Lung (tissue), 12 donors: ENCODE results near the gene PCSK5. TPM values are rescaled to one million over a fixed set of nuclear protein-coding genes. Genes with fewer than 3 reads are reported as not detected.
A peak's percentile ranks its signal among the peaks of the same experiment; 100 is the strongest.

Source experiments
- ATAC-seq: fragments of 200-7000 bp; cut with Tn5 transposase; one replicate; pipeline ENCODE4 v1.9.1; 2020; ENCODE audit warnings: moderate number of reproducible peaks; ENCODE audit not compliant: insufficient read depth, low FRiP score
- DNase-seq, 3 donors: peaks; one replicate each; pipeline ENCODE4 v3.0.0-alpha.2; 2013 to 2017
- H3K27ac ChIP-seq, 2 donors: one replicate each; pipeline ENCODE4 v1.5.1; 2013; ENCODE audit warnings: mild to moderate bottlenecking in 2 of 2, moderate library complexity in 2 of 2, control low read depth in 1 of 2, inconsistent platforms in 1 of 2, low read depth in 1 of 2, low read length in 1 of 2
- H3K27me3 ChIP-seq, 3 donors: one replicate each; pipeline ENCODE4 v1.5.1; 2013; ENCODE audit warnings: low read length in 2 of 3; ENCODE audit not compliant: control insufficient read depth in 3 of 3, insufficient read depth in 3 of 3
- H3K36me3 ChIP-seq, 4 donors: one replicate each; pipeline ENCODE4 v1.5.1; 2013; ENCODE audit warnings: low read length in 4 of 4, mild to moderate bottlenecking in 1 of 4, moderate library complexity in 1 of 4; ENCODE audit not compliant: control insufficient read depth in 4 of 4, insufficient read depth in 4 of 4
- H3K4me1 ChIP-seq, 5 donors: one replicate each; pipeline ENCODE4 v1.5.1; 2013; ENCODE audit warnings: low read length in 5 of 5, mild to moderate bottlenecking in 2 of 5, moderate library complexity in 1 of 5; ENCODE audit not compliant: control insufficient read depth in 5 of 5, insufficient read depth in 5 of 5
- H3K4me3 ChIP-seq: one replicate; pipeline ENCODE4 v1.5.1; 2013; ENCODE audit warnings: mild to moderate bottlenecking, control low read depth, moderate library complexity
- H3K9ac ChIP-seq, 2 donors: one replicate each; pipeline ENCODE4 v1.5.1; 2013; ENCODE audit warnings: low read length in 2 of 2, control low read depth in 1 of 2; ENCODE audit not compliant: insufficient read depth in 1 of 2
- H3K9me3 ChIP-seq, 4 donors: one replicate each; pipeline ENCODE4 v1.5.1; 2013; ENCODE audit warnings: low read length in 3 of 4, mild to moderate bottlenecking in 1 of 4, moderate library complexity in 1 of 4; ENCODE audit not compliant: control insufficient read depth in 4 of 4, insufficient read depth in 3 of 4
- WGBS, 2 donors: extraction: QIAGEN DNeasy Blood & Tissue Kit; methylation state at CpG; one replicate each; pipeline ENCODE4 v1.1.7; 2013; 5-methylcytosine and 5-hydroxymethylcytosine counted together
- polyA plus RNA-seq, 2 donors: library from polyadenylated mRNA; stranded (reverse); fragments of 200-250 nt; gene quantifications; one replicate each; pipeline ENCODE4 v1.2.1, GENCODE V29; 2013
- total RNA-seq, 2 donors: library from RNA; depleted of rRNA in 1 of 2; stranded (reverse); fragments of >200 nt in 1 of 2; gene quantifications; one replicate each; pipeline ENCODE4 v1.2.1, GENCODE V29; 2014 to 2021
- TF ChIP-seq, protein P1 (sequence below): IDR thresholded peaks from 2 replicates; pipeline ENCODE4 v1.5.1; 2012; ENCODE audit warnings: mild to moderate bottlenecking; ENCODE audit errors: control extremely low read depth, extremely low read depth
- donor health status: control.
- donor health status: control.
- donor health status: Bipolar disorder and iron deficiency.
- donor health status: healthy.
- donor health status: DM: yes; HTN: yes; CAD: no.

The PCSK5 gene
- total and polyA plus RNA-seq, 4 donors: 1.9 to 28.2 (median 13.6) TPM

DNA sequence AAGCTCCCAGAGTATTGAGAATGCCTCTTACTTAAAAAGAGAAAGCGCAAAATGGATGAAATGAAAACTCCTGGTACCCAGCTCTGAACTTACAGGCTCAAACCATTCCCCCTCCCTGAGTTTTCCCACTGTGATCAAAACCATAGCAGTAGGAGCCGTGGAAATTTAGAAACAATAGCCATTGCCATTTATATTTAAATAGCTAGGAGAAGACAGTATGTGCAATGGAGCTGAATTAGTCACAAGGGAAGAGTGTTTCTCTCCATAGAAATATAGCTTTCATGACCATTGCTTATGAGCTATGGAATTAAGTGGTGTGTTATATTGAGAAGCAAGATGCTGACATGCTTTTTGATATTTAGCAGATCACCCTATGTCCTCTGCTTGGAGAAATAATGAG is 84.6 kb downstream of the PCSK5 start:
- peak in 1 of 3 donors; percentile 20 for DNase-seq
- H3K4me3 ChIP-seq: no peak overlapping the region
- TF ChIP-seq, protein P1, sequence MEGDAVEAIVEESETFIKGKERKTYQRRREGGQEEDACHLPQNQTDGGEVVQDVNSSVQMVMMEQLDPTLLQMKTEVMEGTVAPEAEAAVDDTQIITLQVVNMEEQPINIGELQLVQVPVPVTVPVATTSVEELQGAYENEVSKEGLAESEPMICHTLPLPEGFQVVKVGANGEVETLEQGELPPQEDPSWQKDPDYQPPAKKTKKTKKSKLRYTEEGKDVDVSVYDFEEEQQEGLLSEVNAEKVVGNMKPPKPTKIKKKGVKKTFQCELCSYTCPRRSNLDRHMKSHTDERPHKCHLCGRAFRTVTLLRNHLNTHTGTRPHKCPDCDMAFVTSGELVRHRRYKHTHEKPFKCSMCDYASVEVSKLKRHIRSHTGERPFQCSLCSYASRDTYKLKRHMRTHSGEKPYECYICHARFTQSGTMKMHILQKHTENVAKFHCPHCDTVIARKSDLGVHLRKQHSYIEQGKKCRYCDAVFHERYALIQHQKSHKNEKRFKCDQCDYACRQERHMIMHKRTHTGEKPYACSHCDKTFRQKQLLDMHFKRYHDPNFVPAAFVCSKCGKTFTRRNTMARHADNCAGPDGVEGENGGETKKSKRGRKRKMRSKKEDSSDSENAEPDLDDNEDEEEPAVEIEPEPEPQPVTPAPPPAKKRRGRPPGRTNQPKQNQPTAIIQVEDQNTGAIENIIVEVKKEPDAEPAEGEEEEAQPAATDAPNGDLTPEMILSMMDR: no peak
- H3K36me3 ChIP-seq: no peaks in the 10 kb centered on the region
- 93 to 97% methylated on average over 2 of the region's 2 CpGs for WGBS, 2 donors
- no peak overlapping the region for H3K9ac ChIP-seq
- peaks cover 0 to 18% (median 4%) of the 10 kb centered on the region in 5 donors for H3K4me1 ChIP-seq
- H3K9me3 ChIP-seq: peaks cover 0 to 2% (median 0%) of the 10 kb centered on the region in 4 donors
- no peak for ATAC-seq
- H3K27ac ChIP-seq: no peak overlapping the region
- H3K27me3 ChIP-seq: no peaks in the 10 kb centered on the region

DNA sequence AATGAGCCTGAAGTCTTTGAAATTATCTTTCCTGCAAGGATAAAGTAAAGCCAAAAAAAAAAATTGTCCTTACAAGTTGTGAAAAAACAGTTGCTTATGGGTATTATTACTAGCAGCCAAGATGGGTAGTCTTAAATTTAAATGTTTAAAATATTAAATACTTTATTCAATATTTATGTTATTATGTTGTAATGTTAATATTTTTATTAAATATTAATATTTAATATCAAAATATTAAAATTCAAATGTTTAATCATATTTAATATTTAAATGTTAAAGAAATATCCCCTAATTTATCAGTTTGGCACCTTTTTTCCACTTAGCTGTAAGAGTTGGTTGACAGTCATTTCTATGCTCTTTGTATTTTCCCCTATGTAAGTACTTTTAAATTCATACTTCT is 86.1 kb downstream of the PCSK5 start:
- peaks cover 0 to 2% (median 0%) of the 10 kb centered on the region in 4 donors for H3K9me3 ChIP-seq
- DNase-seq (no peak), ATAC-seq (no peak)
- no peak overlapping the region for H3K9ac ChIP-seq
- H3K4me3 ChIP-seq: no peak overlapping the region
- no peaks in the 10 kb centered on the region for H3K36me3 ChIP-seq
- H3K27me3 ChIP-seq: no peaks in the 10 kb centered on the region
- H3K4me1 ChIP-seq: peaks cover 0 to 18% (median 4%) of the 10 kb centered on the region in 5 donors
- no peak overlapping the region for H3K27ac ChIP-seq
- TF ChIP-seq, protein P1: no peak

DNA sequence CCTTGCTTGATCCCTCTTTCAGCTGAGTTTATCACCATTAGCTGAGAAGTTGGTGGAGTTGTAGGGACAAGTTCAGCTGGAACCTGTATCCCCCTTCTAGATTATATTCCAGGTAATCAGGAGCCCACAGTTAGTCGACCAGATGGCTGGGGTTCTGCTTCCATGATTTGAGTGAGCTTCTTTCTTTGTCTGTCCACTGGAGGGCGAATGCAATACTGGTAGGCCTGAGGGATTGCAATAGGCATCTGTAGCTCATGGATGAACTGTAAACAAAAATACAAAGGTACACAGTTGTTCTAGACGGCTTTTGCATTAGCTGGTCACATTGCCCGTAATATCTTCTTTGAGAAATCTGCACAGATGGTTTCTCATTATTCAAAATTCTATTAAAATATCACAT is 88.9 kb downstream of the PCSK5 start:
- Histone ChIP-seq H3K27me3 (no peaks in the 10 kb centered on the region), H3K9me3 (no peaks in the 10 kb centered on the region), H3K4me3 (no peak overlapping the region), H3K27ac (no peak overlapping the region), H3K36me3 (no peaks in the 10 kb centered on the region), H3K9ac (no peak overlapping the region), H3K4me1 (peaks cover 0 to 9% (median 0%) of the 10 kb centered on the region in 5 donors)
- WGBS, 2 donors: 62 to 68% methylated on average over 4 of the region's 4 CpGs
- TF ChIP-seq, protein P1: no peak
- DNase-seq: no peak
- ATAC-seq: no peak

DNA sequence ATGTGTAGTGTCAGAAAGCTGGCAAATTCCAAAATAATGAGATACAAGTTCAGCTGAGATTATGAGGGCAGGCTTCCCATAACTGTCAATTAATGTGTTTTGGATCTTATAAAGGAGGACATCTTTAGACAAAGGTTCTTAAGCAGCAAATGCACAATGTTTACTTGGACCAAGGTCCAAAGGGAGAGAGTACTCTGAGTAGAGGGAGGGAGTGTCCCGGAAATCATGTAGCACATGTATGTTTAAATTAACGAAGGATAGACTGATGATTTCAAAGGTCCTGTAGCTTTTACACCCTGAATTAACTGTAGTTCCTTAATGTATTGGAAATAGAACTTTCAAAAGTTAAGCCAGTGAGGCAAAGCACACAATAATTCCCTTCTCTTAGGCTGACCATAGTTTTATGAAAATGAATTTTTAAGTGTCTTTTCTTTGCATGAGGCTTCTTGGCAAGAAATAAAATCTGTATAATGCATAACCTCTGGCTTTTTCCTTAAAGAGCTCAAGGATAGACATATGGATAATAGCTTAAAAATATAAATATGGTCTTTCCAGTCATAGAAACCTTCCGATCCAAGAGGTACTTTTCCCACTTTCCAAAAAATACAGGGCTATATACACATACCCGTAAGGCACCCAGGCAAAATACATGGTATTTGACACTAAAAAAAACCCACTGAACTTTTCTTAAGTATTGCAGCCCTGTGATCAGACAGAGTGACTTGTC is 93.0 kb downstream of the PCSK5 start:
- 95% methylated on average over 4 of the region's 4 CpGs for WGBS, 2 donors

More for the DNA sequence above, 93.0 kb downstream of the PCSK5 start:
- H3K27ac ChIP-seq: no peak overlapping the region
- no peaks in the 10 kb centered on the region for H3K4me1 ChIP-seq
- H3K9ac ChIP-seq: no peak overlapping the region
- H3K4me3 ChIP-seq: no peak overlapping the region
- TF ChIP-seq, protein P1: no peak
- H3K36me3 ChIP-seq: peaks cover 0 to 2% (median 0%) of the 10 kb centered on the region in 4 donors
- no peaks in the 10 kb centered on the region for H3K27me3 ChIP-seq
- ATAC-seq (no peak), DNase-seq (no peak)
- no peaks in the 10 kb centered on the region for H3K9me3 ChIP-seq
